Liver (tissue), 2 donors: ENCODE data around the gene DNAH10.

Source experiments
- REST ChIP-seq: IDR thresholded peaks from 2 replicates; pipeline ENCODE4 v1.6.1; 2016; ENCODE audit warnings: antibody characterized with exemption, mild to moderate bottlenecking
- TAF1 ChIP-seq: conservative IDR thresholded peaks from 2 replicates; pipeline ENCODE4 v1.6.1; 2016; ENCODE audit warnings: antibody characterized with exemption, mild to moderate bottlenecking
- ZBTB33 ChIP-seq: IDR thresholded peaks from 2 replicates; pipeline ENCODE4 v1.6.1; 2016; ENCODE audit warnings: antibody characterized with exemption
- donor health status: healthy.

DNA sequence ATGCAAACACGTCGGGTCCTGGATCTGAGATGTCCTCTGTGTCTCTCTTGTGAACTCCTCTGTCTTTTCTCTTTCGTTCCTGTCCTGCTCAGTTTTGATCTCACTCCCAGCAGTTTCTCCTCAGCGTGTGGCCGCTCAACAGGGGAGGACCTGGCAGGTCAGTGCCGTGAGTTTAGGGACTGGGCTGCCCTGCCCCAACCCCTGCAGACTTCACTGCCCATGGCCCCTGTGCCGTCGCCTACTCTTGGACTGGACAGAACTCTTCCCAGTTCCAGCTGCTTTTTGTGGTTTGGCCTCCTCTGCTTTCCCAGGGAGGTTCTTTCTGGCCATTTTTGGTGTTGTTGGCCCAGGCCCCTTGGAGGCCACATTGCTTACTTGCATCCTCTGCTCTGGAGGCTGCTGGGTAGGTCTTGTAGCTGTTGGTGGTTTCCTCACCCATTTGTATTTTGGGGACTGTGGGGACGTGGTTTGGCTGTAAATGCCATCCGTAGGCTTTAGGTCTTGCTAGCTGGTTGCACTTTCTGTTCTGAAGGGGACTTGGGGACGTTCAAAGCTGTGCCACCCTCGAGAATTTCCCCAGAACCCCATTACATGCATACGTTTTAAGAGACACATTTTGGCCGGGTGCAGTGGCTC lies 20.0 kb upstream of the DNAH10 start:
- TF ChIP-seq ZBTB33 (no peak), TAF1 (no peak), REST (no peak)
